ENCODE measurements around the gene C5AR2.
"Not testable (repeated sequence)": the region's sequence is repeated elsewhere in the genome, so short reads cannot be mapped to it uniquely, and the experiment has no call there.

Gene C5AR2

GRCh38 chr19:47381653-47382279 lies 49.8 kb downstream of the C5AR2 start:
- no peak overlapping the region for H3K27ac ChIP-seq
- TF ChIP-seq CTCF (IDR thresholded peaks at IDR 0.05; ENCODE audit: low read depth, low read length, missing control alignments): no peak
- DNase-seq: no peak
- H3K4me3 ChIP-seq (ENCODE audit: low read depth, low read length): no peak overlapping the region
- H3K36me3 ChIP-seq (replicated peaks): peaks cover 38% of the 10 kb centered on the region
- in situ Hi-C loops (cut with HindIII; ENCODE audit: low pct_ligation_motif_present, low sequenced_read_pairs): no loop called here
- no peaks in the 10 kb centered on the region for H3K27me3 ChIP-seq (replicated peaks)

- H3K27ac ChIP-seq; H3K27me3 ChIP-seq (replicated peaks); H3K4me3 ChIP-seq (ENCODE audit: low read depth, low read length); in situ Hi-C loops (cut with HindIII; ENCODE audit: low pct_ligation_motif_present, low sequenced_read_pairs); DNase-seq: not testable (repeated sequence)
- peaks cover 26% of the 10 kb centered on the region for H3K36me3 ChIP-seq (replicated peaks)
These were observed 51.9 kb downstream of the C5AR2 start for GRCh38 chr19:47383890-47384289.

GRCh38 chr19:47384533-47384932 lies 52.6 kb downstream of the C5AR2 start:
- peaks cover 21% of the 10 kb centered on the region for H3K36me3 ChIP-seq (replicated peaks)
- DNase-seq; H3K27ac ChIP-seq; in situ Hi-C loops (cut with HindIII; ENCODE audit: low pct_ligation_motif_present, low sequenced_read_pairs); H3K27me3 ChIP-seq (replicated peaks); H3K4me3 ChIP-seq (ENCODE audit: low read depth, low read length): not testable (repeated sequence)

GRCh38 chr19:47386582-47386981 lies 54.6 kb downstream of the C5AR2 start:
- DNase-seq; H3K36me3 ChIP-seq (replicated peaks); H3K27me3 ChIP-seq (replicated peaks); in situ Hi-C loops (cut with HindIII; ENCODE audit: low pct_ligation_motif_present, low sequenced_read_pairs); H3K27ac ChIP-seq; H3K4me3 ChIP-seq (ENCODE audit: low read depth, low read length): not testable (repeated sequence)

GRCh38 chr19:47387623-47388022 lies 55.6 kb downstream of the C5AR2 start:
- in situ Hi-C loops (cut with HindIII; ENCODE audit: low pct_ligation_motif_present, low sequenced_read_pairs): not testable (repeated sequence)

GRCh38 chr19:47388721-47389120 lies 56.7 kb downstream of the C5AR2 start:
- H3K27ac ChIP-seq; in situ Hi-C loops (cut with HindIII; ENCODE audit: low pct_ligation_motif_present, low sequenced_read_pairs); DNase-seq; H3K27me3 ChIP-seq (replicated peaks); H3K4me3 ChIP-seq (ENCODE audit: low read depth, low read length); H3K36me3 ChIP-seq (replicated peaks): not testable (repeated sequence)

More at GRCh38 chr19:47387623-47388022, 55.6 kb downstream of the C5AR2 start:
- DNase-seq; H3K27ac ChIP-seq; H3K4me3 ChIP-seq (ENCODE audit: low read depth, low read length); H3K27me3 ChIP-seq (replicated peaks); H3K36me3 ChIP-seq (replicated peaks): not testable (repeated sequence)

- Histone ChIP-seq H3K27ac (no peak overlapping the region), H3K27me3 (replicated peaks) (no peaks in the 10 kb centered on the region), H3K36me3 (replicated peaks) (no peaks in the 10 kb centered on the region), H3K4me3 (ENCODE audit: low read depth, low read length) (no peak overlapping the region)
- in situ Hi-C loops (cut with HindIII; ENCODE audit: low pct_ligation_motif_present, low sequenced_read_pairs): no loop called here
- TF ChIP-seq CTCF (IDR thresholded peaks at IDR 0.05; ENCODE audit: low read depth, low read length, missing control alignments): no peak
- no peak for DNase-seq
These were observed 57.2 kb downstream of the C5AR2 start for GRCh38 chr19:47389150-47389556.

GRCh38 chr19:47390533-47391488 lies 58.8 kb downstream of the C5AR2 start:
- no peak overlapping the region for H3K4me3 ChIP-seq (ENCODE audit: low read depth, low read length)

More at GRCh38 chr19:47390533-47391488, 58.8 kb downstream of the C5AR2 start:
- Histone ChIP-seq H3K27ac (no peak overlapping the region), H3K27me3 (replicated peaks) (no peaks in the 10 kb centered on the region), H3K36me3 (replicated peaks) (no peaks in the 10 kb centered on the region)
- in situ Hi-C loops (cut with HindIII; ENCODE audit: low pct_ligation_motif_present, low sequenced_read_pairs): no loop called here
- no peak for TF ChIP-seq CTCF (IDR thresholded peaks at IDR 0.05; ENCODE audit: low read depth, low read length, missing control alignments)
- no peak for DNase-seq
